Activated naive CD8-positive, alpha-beta T cell treated with anti-CD3 and anti-CD28 coated beads, Interleukin-2, amount 10 ng/mL, durations not matched to agents 7 days and 5 days (primary cell): ENCODE results near the gene WDR59. TPM values are rescaled to one million over a fixed set of nuclear protein-coding genes. Genes with fewer than 3 reads are reported as not detected.
A peak's percentile ranks its signal among the peaks of the same experiment; 100 is the strongest.
"Not testable (repeated sequence)": the region's sequence is repeated elsewhere in the genome, so short reads cannot be mapped to it uniquely, and the experiment has no call there.

Source experiments
- ATAC-seq: fragments of 150-1000 bp; cut with Tn5 transposase; one replicate; pipeline ENCODE4 v1.10.0; 2021; ENCODE audit warnings: low read depth, moderate library complexity
- POLR2A ChIA-PET: fragments of 350-600 bp; sonication (Branson Sonifier 250); formaldehyde crosslinking; loops from one replicate; lab custom pipeline; 2021; ENCODE audit warnings: antibody characterized with exemption; lab: Charles Lee
- DNase-seq: peaks from one replicate; pipeline ENCODE4 v3.0.0; 2021
- H3K27ac Mint-ChIP-seq: one replicate; pipeline ENCODE4 v1.8.0; 2022; ENCODE audit warnings: mild to moderate bottlenecking, mixed read lengths
- H3K27me3 Mint-ChIP-seq: one replicate; pipeline ENCODE4 v1.8.0; 2022; ENCODE audit warnings: mild to moderate bottlenecking, moderate library complexity, mixed read lengths
- H3K36me3 Mint-ChIP-seq: one replicate; pipeline ENCODE4 v1.8.0; 2021; ENCODE audit warnings: mild to moderate bottlenecking, mixed read lengths
- H3K4me1 Mint-ChIP-seq: one replicate; pipeline ENCODE4 v1.8.0; 2021; ENCODE audit warnings: mixed read lengths
- H3K4me3 Mint-ChIP-seq: one replicate; pipeline ENCODE4 v1.8.0; 2022; ENCODE audit warnings: mild to moderate bottlenecking, moderate library complexity, mixed read lengths
- H3K9me3 Mint-ChIP-seq: one replicate; pipeline ENCODE4 v1.8.0; 2021; ENCODE audit warnings: mixed read lengths
- total RNA-seq, 2 experiments: library from RNA; stranded (reverse); gene quantifications; one replicate each; pipeline ENCODE4 v1.2.3, GENCODE V29; 2021

WDR59 gene
- total RNA-seq: 10 to 100 TPM; 80.5 to 81.2 TPM

- H3K4me1 Mint-ChIP-seq: peaks cover 10% of the 10 kb centered on the region
- H3K4me3 Mint-ChIP-seq: peak within 1 kb of the TSS; percentile 96
- peaks cover 2% of the 10 kb centered on the region for H3K27me3 Mint-ChIP-seq
These were observed at the start of gene WDR59 for GRCh38 chr16:74984529-74985296. TSS of gene WDR59 (minus strand) at chr16:74985123. CDS start at chr16:74985017, 106 bp downstream.

GRCh38 chr16:75032655-75033054, 47.7 kb upstream of the WDR59 start:
- Mint-ChIP-seq H3K27me3 (peaks cover 2% of the 10 kb centered on the region), H3K36me3 (peaks cover 11% of the 10 kb centered on the region), H3K27ac (no peak overlapping the region), H3K4me3 (no peak overlapping the region), H3K9me3 (peaks cover 4% of the 10 kb centered on the region), H3K4me1 (peaks cover 3% of the 10 kb centered on the region)
- ATAC-seq: no peak
- no peak for DNase-seq
- POLR2A ChIA-PET: no interaction called here

More at GRCh38 chr16:74984529-74985296, at the start of gene WDR59:
- no peaks in the 10 kb centered on the region for H3K9me3 Mint-ChIP-seq
- POLR2A ChIA-PET: interaction anchor here (0.5 to 2.2 kb wide), 11 partner anchors 14 to 449 kb away, joined by 3 to 10 read pairs (median 5); partner anchors contain the start of genes GLG1, RFWD3 and ZNRF1
- DNase-seq (peak; percentile 92), ATAC-seq (peak; percentile 100)
- peak within 1 kb of the TSS; percentile 89 for H3K27ac Mint-ChIP-seq
- peaks cover 3% of the 10 kb centered on the region for H3K36me3 Mint-ChIP-seq

- peaks cover 2% of the 10 kb centered on the region for H3K27me3 Mint-ChIP-seq
- peaks cover 1% of the 10 kb centered on the region for H3K36me3 Mint-ChIP-seq
- ATAC-seq: no peak
- POLR2A ChIA-PET: no interaction called here
- peaks cover 3% of the 10 kb centered on the region for H3K4me1 Mint-ChIP-seq
- H3K9me3 Mint-ChIP-seq: no peaks in the 10 kb centered on the region
- no peak overlapping the region for H3K4me3 Mint-ChIP-seq
- no peak overlapping the region for H3K27ac Mint-ChIP-seq
- DNase-seq: no peak
These were observed 44.9 kb upstream of the WDR59 start for GRCh38 chr16:75029854-75030253.

GRCh38 chr16:75028544-75029135, 43.7 kb upstream of the WDR59 start:
- no peak for ATAC-seq
- Mint-ChIP-seq H3K9me3 (no peaks in the 10 kb centered on the region), H3K27me3 (no peaks in the 10 kb centered on the region), H3K4me3 (no peak overlapping the region), H3K27ac (no peak overlapping the region), H3K36me3 (peaks cover 1% of the 10 kb centered on the region), H3K4me1 (peaks cover 10% of the 10 kb centered on the region)
- POLR2A ChIA-PET: no interaction called here
- DNase-seq: no peak

GRCh38 chr16:75027520-75028300, 42.8 kb upstream of the WDR59 start:
- H3K4me1 Mint-ChIP-seq: peaks cover 10% of the 10 kb centered on the region
- no peak overlapping the region for H3K4me3 Mint-ChIP-seq
- peaks cover 5% of the 10 kb centered on the region for H3K36me3 Mint-ChIP-seq
- DNase-seq (no peak), ATAC-seq (no peak)
- H3K9me3 Mint-ChIP-seq: peaks cover 2% of the 10 kb centered on the region
- POLR2A ChIA-PET: no interaction called here
- no peak overlapping the region for H3K27ac Mint-ChIP-seq
- H3K27me3 Mint-ChIP-seq: no peaks in the 10 kb centered on the region

GRCh38 chr16:75026892-75027391, 42.0 kb upstream of the WDR59 start:
- peaks cover 7% of the 10 kb centered on the region for H3K36me3 Mint-ChIP-seq
- POLR2A ChIA-PET: no interaction called here
- no peak for ATAC-seq
- peaks cover 4% of the 10 kb centered on the region for H3K9me3 Mint-ChIP-seq
- no peaks in the 10 kb centered on the region for H3K27me3 Mint-ChIP-seq
- no peak overlapping the region for H3K27ac Mint-ChIP-seq
- peaks cover 10% of the 10 kb centered on the region for H3K4me1 Mint-ChIP-seq
- DNase-seq: no peak
- H3K4me3 Mint-ChIP-seq: no peak overlapping the region

GRCh38 chr16:75026239-75026891, 41.4 kb upstream of the WDR59 start:
- H3K4me1 Mint-ChIP-seq, ATAC-seq, DNase-seq, H3K9me3 Mint-ChIP-seq, H3K27me3 Mint-ChIP-seq, H3K4me3 Mint-ChIP-seq, POLR2A ChIA-PET, H3K27ac Mint-ChIP-seq: not testable (repeated sequence)
- H3K36me3 Mint-ChIP-seq: peaks cover 11% of the 10 kb centered on the region

GRCh38 chr16:75025761-75026160, 40.8 kb upstream of the WDR59 start:
- Mint-ChIP-seq H3K4me1 (peaks cover 10% of the 10 kb centered on the region), H3K27me3 (no peaks in the 10 kb centered on the region)

GRCh38 chr16:75024594-75024993, 39.7 kb upstream of the WDR59 start:
- DNase-seq (no peak), ATAC-seq (no peak)
- Mint-ChIP-seq H3K4me1 (peaks cover 7% of the 10 kb centered on the region), H3K27me3 (no peaks in the 10 kb centered on the region), H3K9me3 (peaks cover 12% of the 10 kb centered on the region), H3K4me3 (no peak overlapping the region), H3K27ac (no peak overlapping the region), H3K36me3 (peaks cover 18% of the 10 kb centered on the region)
- POLR2A ChIA-PET: no interaction called here

More at GRCh38 chr16:75025761-75026160, 40.8 kb upstream of the WDR59 start:
- no peak for DNase-seq
- H3K36me3 Mint-ChIP-seq: peaks cover 17% of the 10 kb centered on the region
- ATAC-seq: no peak
- H3K4me3 Mint-ChIP-seq: no peak overlapping the region
- peaks cover 10% of the 10 kb centered on the region for H3K9me3 Mint-ChIP-seq
- H3K27ac Mint-ChIP-seq: no peak overlapping the region
- POLR2A ChIA-PET: no interaction called here

GRCh38 chr16:75024182-75024581, 39.3 kb upstream of the WDR59 start:
- POLR2A ChIA-PET: no interaction called here
- Mint-ChIP-seq H3K4me3 (no peak overlapping the region), H3K27ac (no peak overlapping the region), H3K36me3 (peaks cover 20% of the 10 kb centered on the region), H3K27me3 (no peaks in the 10 kb centered on the region), H3K4me1 (peaks cover 7% of the 10 kb centered on the region), H3K9me3 (peaks cover 12% of the 10 kb centered on the region)
- DNase-seq (no peak), ATAC-seq (no peak)

GRCh38 chr16:75023009-75023408, 38.1 kb upstream of the WDR59 start:
- Mint-ChIP-seq H3K4me1 (peaks cover 7% of the 10 kb centered on the region), H3K27ac (no peak overlapping the region), H3K27me3 (no peaks in the 10 kb centered on the region), H3K4me3 (no peak overlapping the region), H3K36me3 (peaks cover 20% of the 10 kb centered on the region), H3K9me3 (peaks cover 12% of the 10 kb centered on the region)
- DNase-seq (no peak), ATAC-seq (no peak)
- POLR2A ChIA-PET: no interaction called here

- ATAC-seq (no peak), DNase-seq (no peak)
- Mint-ChIP-seq H3K27ac (no peak overlapping the region), H3K4me1 (peaks cover 7% of the 10 kb centered on the region), H3K36me3 (peaks cover 20% of the 10 kb centered on the region), H3K27me3 (no peaks in the 10 kb centered on the region), H3K4me3 (no peak overlapping the region), H3K9me3 (peaks cover 12% of the 10 kb centered on the region)
- POLR2A ChIA-PET: no interaction called here
These were observed 37.6 kb upstream of the WDR59 start for GRCh38 chr16:75022567-75022966.

GRCh38 chr16:75021410-75021809, 36.5 kb upstream of the WDR59 start:
- DNase-seq (no peak), ATAC-seq (no peak)
- Mint-ChIP-seq H3K27me3 (no peaks in the 10 kb centered on the region), H3K4me3 (no peak overlapping the region), H3K36me3 (peaks cover 20% of the 10 kb centered on the region), H3K27ac (no peak overlapping the region), H3K4me1 (peaks cover 7% of the 10 kb centered on the region), H3K9me3 (peaks cover 12% of the 10 kb centered on the region)
- POLR2A ChIA-PET: no interaction called here
